ENCODE measurements around the gene CD1E.

The CD1E gene

GRCh38 chr1:158330391-158331105 lies 23.1 kb upstream of the CD1E start:
- no peak for TF ChIP-seq SIN3A (IDR thresholded peaks at IDR 0.05; ENCODE audit: borderline replicate concordance, insufficient read depth, low read length)
- TF ChIP-seq FOXP2 (optimal IDR thresholded peaks at IDR 0.05; ENCODE audit: borderline replicate concordance, extremely low read depth, extremely low read length, insufficient read depth) = no peak
- TF ChIP-seq POLR2AphosphoS5 (IDR thresholded peaks at IDR 0.05; ENCODE audit: low read depth, low read length) = no peak
- TF ChIP-seq TAF1 (IDR thresholded peaks at IDR 0.05; ENCODE audit: borderline replicate concordance, insufficient read depth, low read length) = no peak
- TF ChIP-seq REST (IDR thresholded peaks at IDR 0.05; ENCODE audit: insufficient read depth in 1 of 2, low read depth in 2 of 2, low read length in 2 of 2) = no peak

- TF ChIP-seq REST (IDR thresholded peaks at IDR 0.05; ENCODE audit: insufficient read depth in 1 of 2, low read depth in 2 of 2, low read length in 2 of 2) (no peak), POLR2AphosphoS5 (IDR thresholded peaks at IDR 0.05; ENCODE audit: low read depth, low read length) (no peak)
These were observed 22.6 kb upstream of the CD1E start for GRCh38 chr1:158331106-158331425.

- no peak for TF ChIP-seq POLR2AphosphoS5 (IDR thresholded peaks at IDR 0.05; ENCODE audit: low read depth, low read length)
These were observed 22.1 kb upstream of the CD1E start, which contains the start of gene CD1B for GRCh38 chr1:158331481-158332150. CD1B (minus strand) TSS chr1:158331531; CDS start chr1:158331423, 108 bp downstream.

- TF ChIP-seq REST (IDR thresholded peaks at IDR 0.05; ENCODE audit: insufficient read depth in 1 of 2, low read depth in 2 of 2, low read length in 2 of 2) = no peak
- TF ChIP-seq SIN3A (IDR thresholded peaks at IDR 0.05; ENCODE audit: borderline replicate concordance, insufficient read depth, low read length) = no peak
- no peak for TF ChIP-seq FOXP2 (optimal IDR thresholded peaks at IDR 0.05; ENCODE audit: borderline replicate concordance, extremely low read depth, extremely low read length, insufficient read depth)
- TF ChIP-seq POLR2AphosphoS5 (IDR thresholded peaks at IDR 0.05; ENCODE audit: low read depth, low read length) = no peak
- TF ChIP-seq TAF1 (IDR thresholded peaks at IDR 0.05; ENCODE audit: borderline replicate concordance, insufficient read depth, low read length) = no peak
These were observed 20.1 kb upstream of the CD1E start for GRCh38 chr1:158333405-158334155.

GRCh38 chr1:158334526-158335212 lies 19.0 kb upstream of the CD1E start:
- TF ChIP-seq REST (IDR thresholded peaks at IDR 0.05; ENCODE audit: insufficient read depth in 1 of 2, low read depth in 2 of 2, low read length in 2 of 2) (no peak), POLR2AphosphoS5 (IDR thresholded peaks at IDR 0.05; ENCODE audit: low read depth, low read length) (no peak), SIN3A (IDR thresholded peaks at IDR 0.05; ENCODE audit: borderline replicate concordance, insufficient read depth, low read length) (no peak), FOXP2 (optimal IDR thresholded peaks at IDR 0.05; ENCODE audit: borderline replicate concordance, extremely low read depth, extremely low read length, insufficient read depth) (no peak), TAF1 (IDR thresholded peaks at IDR 0.05; ENCODE audit: borderline replicate concordance, insufficient read depth, low read length) (no peak)

Data from PFSK-1 (cell line).